H9 (cell line): ENCODE data around the gene KLHL14. TPM values are rescaled to one million over a fixed set of nuclear protein-coding genes. Genes with fewer than 3 reads are reported as not detected.

Experiments used
- DNase-seq: peaks from one replicate; pipeline ENCODE4 v3.0.0-alpha.2; 2017
- H2AFZ ChIP-seq: one replicate; pipeline ENCODE4 v1.6.1; 2013; ENCODE audit warnings: mild to moderate bottlenecking, low read length, control low read depth, moderate library complexity
- H2AK5ac ChIP-seq: 2 replicates; pipeline ENCODE4 v1.6.1; 2013; ENCODE audit warnings: low read length, control low read depth, mixed read lengths; ENCODE audit not compliant: insufficient read length
- H2BK120ac ChIP-seq: one replicate; pipeline ENCODE4 v1.6.1; 2013; ENCODE audit warnings: low read depth, mild to moderate bottlenecking, low read length, control low read depth, inconsistent platforms; ENCODE audit not compliant: poor library complexity, severe bottlenecking
- H2BK12ac ChIP-seq: 2 replicates; pipeline ENCODE4 v1.6.1; 2013; ENCODE audit warnings: low read length, control low read depth, mixed read lengths, low read depth; ENCODE audit not compliant: insufficient read length
- H2BK15ac ChIP-seq: 2 replicates; pipeline ENCODE4 v1.6.1; 2013; ENCODE audit warnings: low read depth, low read length, control low read depth
- H2BK20ac ChIP-seq: one replicate; pipeline ENCODE4 v1.6.1; 2013; ENCODE audit warnings: low read depth, mild to moderate bottlenecking, low read length, control low read depth, inconsistent platforms; ENCODE audit not compliant: poor library complexity, severe bottlenecking
- H2BK5ac ChIP-seq: 2 replicates; pipeline ENCODE4 v1.6.1; 2013; ENCODE audit warnings: low read length, control low read depth, mixed read lengths; ENCODE audit not compliant: insufficient read length
- H3K14ac ChIP-seq: 2 replicates; pipeline ENCODE4 v1.6.1; 2013; ENCODE audit warnings: low read length, control low read depth; ENCODE audit not compliant: insufficient read depth
- H3K18ac ChIP-seq: 2 replicates; pipeline ENCODE4 v1.6.1; 2013; ENCODE audit warnings: low read depth, mild to moderate bottlenecking, mixed read lengths, low read length, control low read depth; ENCODE audit not compliant: insufficient read length
- H3K23ac ChIP-seq: 2 replicates; pipeline ENCODE4 v1.6.1; 2013; ENCODE audit warnings: low read length, control low read depth, mixed read lengths, low read depth; ENCODE audit not compliant: insufficient read length
- H3K23me2 ChIP-seq: 2 replicates; pipeline ENCODE4 v1.6.1; 2013; ENCODE audit warnings: low read depth, mild to moderate bottlenecking, mixed read lengths, low read length, control low read depth; ENCODE audit not compliant: insufficient read length, poor library complexity, severe bottlenecking
- H3K27ac ChIP-seq: 2 replicates; pipeline ENCODE4 v1.5.1; 2013; ENCODE audit warnings: low read length, control low read depth, mixed read lengths, low read depth; ENCODE audit not compliant: insufficient read length
- H3K27me3 ChIP-seq: 2 replicates; pipeline ENCODE4 v1.6.1; 2013; ENCODE audit warnings: low read length, control low read depth, inconsistent platforms; ENCODE audit not compliant: insufficient read depth
- H3K4ac ChIP-seq: 2 replicates; pipeline ENCODE4 v1.6.1; 2013; ENCODE audit warnings: low read depth, mild to moderate bottlenecking, control low read depth, inconsistent platforms, low read length, moderate library complexity
- H3K4me1 ChIP-seq: 2 replicates; pipeline ENCODE4 v1.6.1; 2013; ENCODE audit warnings: low read length, control low read depth, inconsistent platforms; ENCODE audit not compliant: insufficient read depth
- H3K4me2 ChIP-seq: 2 replicates; pipeline ENCODE4 v1.6.1; 2013; ENCODE audit warnings: low read length, control low read depth, mixed read lengths; ENCODE audit not compliant: insufficient read length, insufficient read depth
- H3K56ac ChIP-seq: 2 replicates; pipeline ENCODE4 v1.6.1; 2013; ENCODE audit warnings: low read depth, mild to moderate bottlenecking, mixed read lengths, low read length, control low read depth; ENCODE audit not compliant: insufficient read length
- H3K79me1 ChIP-seq: 2 replicates; pipeline ENCODE4 v1.6.1; 2013; ENCODE audit warnings: low read depth, mild to moderate bottlenecking, moderate library complexity, low read length, control low read depth, inconsistent platforms; ENCODE audit not compliant: insufficient read depth, poor library complexity, severe bottlenecking
- H3K79me2 ChIP-seq: 2 replicates; pipeline ENCODE4 v1.6.1; 2013; ENCODE audit warnings: low read length, control low read depth, inconsistent platforms; ENCODE audit not compliant: insufficient read depth
- H3K9ac ChIP-seq: 2 replicates; pipeline ENCODE4 v1.6.1; 2013; ENCODE audit warnings: low read length, control low read depth, mixed read lengths; ENCODE audit not compliant: insufficient read length; ENCODE audit errors: extremely low read depth
- H3K9me3 ChIP-seq: one replicate; pipeline ENCODE4 v1.6.1; 2013; ENCODE audit warnings: low read depth, low read length, inconsistent platforms; ENCODE audit not compliant: control insufficient read depth
- H3T11ph ChIP-seq: one replicate; pipeline ENCODE4 v1.6.1; 2013; ENCODE audit warnings: mild to moderate bottlenecking, low read length, control low read depth, inconsistent platforms
- H4K20me1 ChIP-seq: one replicate; pipeline ENCODE4 v1.6.1; 2013; ENCODE audit not compliant: control insufficient read depth, insufficient read length, insufficient read depth
- H4K5ac ChIP-seq: 2 replicates; pipeline ENCODE4 v1.6.1; 2013; ENCODE audit warnings: low read depth, mild to moderate bottlenecking, mixed read lengths, low read length, control low read depth; ENCODE audit not compliant: insufficient read length
- H4K8ac ChIP-seq: replicated peaks from 2 replicates; pipeline ENCODE4 v1.6.1; 2013; ENCODE audit warnings: low read length, control low read depth, mixed read lengths, low read depth; ENCODE audit not compliant: insufficient read length
- H4K91ac ChIP-seq: 2 replicates; pipeline ENCODE4 v1.6.1; 2013; ENCODE audit warnings: low read depth, mild to moderate bottlenecking, moderate library complexity, mixed read lengths, low read length, control low read depth; ENCODE audit not compliant: insufficient read length
- H3K27ac Mint-ChIP-seq, 3 experiments: 2 replicates in 2 of 3; 3 replicates in 1 of 3; pipeline ENCODE4 v1.8.0; 2020 to 2021; ENCODE audit warnings: mixed read lengths in 3 of 3, mild to moderate bottlenecking in 1 of 3, moderate library complexity in 1 of 3
- H3K27me3 Mint-ChIP-seq: 2 replicates; pipeline ENCODE4 v1.8.0; 2021; ENCODE audit warnings: low read depth, mild to moderate bottlenecking, moderate library complexity, mixed read lengths
- H3K36me3 Mint-ChIP-seq, 3 experiments: 2 replicates in 2 of 3; 3 replicates in 1 of 3; pipeline ENCODE4 v1.8.0; 2020 to 2021; ENCODE audit warnings: low read depth in 3 of 3, mixed read lengths in 3 of 3; ENCODE audit not compliant: insufficient read depth in 1 of 3
- H3K4me1 Mint-ChIP-seq, 2 experiments: 2 replicates each; pipeline ENCODE4 v1.8.0; 2020; ENCODE audit warnings: mixed read lengths in 2 of 2
- H3K4me3 Mint-ChIP-seq, 2 experiments: 2 replicates in 1 of 2; 3 replicates in 1 of 2; pipeline ENCODE4 v1.8.0; 2020 to 2021; ENCODE audit warnings: mild to moderate bottlenecking in 2 of 2, mixed read lengths in 2 of 2, moderate library complexity in 1 of 2
- H3K9me3 Mint-ChIP-seq, 2 experiments: 2 replicates in 1 of 2; 3 replicates in 1 of 2; pipeline ENCODE4 v1.8.0; 2020; ENCODE audit warnings: mild to moderate bottlenecking in 2 of 2, mixed read lengths in 2 of 2, moderate library complexity in 1 of 2
- WGBS: extraction: QIAGEN DNeasy Blood & Tissue Kit; methylation state at CpG from one replicate; pipeline ENCODE4 v1.1.7; 2013; ENCODE audit warnings: missing lambda C conversion rate, low lambda C conversion rate, mixed read lengths; ENCODE audit not compliant: insufficient read length; ENCODE audit errors: extremely low coverage; 5-methylcytosine and 5-hydroxymethylcytosine counted together
- total RNA-seq: library from RNA; stranded (reverse); gene quantifications from 2 replicates; pipeline ENCODE4 v1.2.1, GENCODE V29; 2021
- TF ChIP-seq, protein P1 (sequence below): fragments of 200-600 bp; sonication (generic); conservative IDR thresholded peaks from 3 replicates; pipeline ENCODE4 v1.8.0; 2021; ENCODE audit warnings: antibody characterized with exemption, mild to moderate bottlenecking

The KLHL14 gene
- total RNA-seq, 1 experiment from 2014 or later, result 1.0 TPM

- no peak overlapping the region for H3K4me2 ChIP-seq
- 100% methylated on average over 1 of the region's 5 CpGs for WGBS
- H3K56ac ChIP-seq, result no peak overlapping the region
- no peaks in the 10 kb centered on the region for H3K79me1 ChIP-seq
- Mint-ChIP-seq H3K9me3 (no peaks in the 10 kb centered on the region), H3K27me3 (no peaks in the 10 kb centered on the region), H3K4me3 (no peak overlapping the region), H3K4me1 (peaks cover 0 to 4% of the 10 kb centered on the region in 2 experiments; a peak in 2 of 4 replicates), H3K36me3 (no peaks in the 10 kb centered on the region), H3K27ac (no peak overlapping the region)
- no peak overlapping the region for H4K5ac ChIP-seq
- H3K9me3 ChIP-seq, result no peaks in the 10 kb centered on the region
- no peaks in the 10 kb centered on the region for H3K23me2 ChIP-seq
- no peak overlapping the region for H2BK12ac ChIP-seq
- H3T11ph ChIP-seq, result no peak overlapping the region
- H3K18ac ChIP-seq, result no peak overlapping the region
- no peak overlapping the region for H2BK120ac ChIP-seq
- DNase-seq, result no peak
- TF ChIP-seq, protein P1, sequence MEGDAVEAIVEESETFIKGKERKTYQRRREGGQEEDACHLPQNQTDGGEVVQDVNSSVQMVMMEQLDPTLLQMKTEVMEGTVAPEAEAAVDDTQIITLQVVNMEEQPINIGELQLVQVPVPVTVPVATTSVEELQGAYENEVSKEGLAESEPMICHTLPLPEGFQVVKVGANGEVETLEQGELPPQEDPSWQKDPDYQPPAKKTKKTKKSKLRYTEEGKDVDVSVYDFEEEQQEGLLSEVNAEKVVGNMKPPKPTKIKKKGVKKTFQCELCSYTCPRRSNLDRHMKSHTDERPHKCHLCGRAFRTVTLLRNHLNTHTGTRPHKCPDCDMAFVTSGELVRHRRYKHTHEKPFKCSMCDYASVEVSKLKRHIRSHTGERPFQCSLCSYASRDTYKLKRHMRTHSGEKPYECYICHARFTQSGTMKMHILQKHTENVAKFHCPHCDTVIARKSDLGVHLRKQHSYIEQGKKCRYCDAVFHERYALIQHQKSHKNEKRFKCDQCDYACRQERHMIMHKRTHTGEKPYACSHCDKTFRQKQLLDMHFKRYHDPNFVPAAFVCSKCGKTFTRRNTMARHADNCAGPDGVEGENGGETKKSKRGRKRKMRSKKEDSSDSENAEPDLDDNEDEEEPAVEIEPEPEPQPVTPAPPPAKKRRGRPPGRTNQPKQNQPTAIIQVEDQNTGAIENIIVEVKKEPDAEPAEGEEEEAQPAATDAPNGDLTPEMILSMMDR, result no peak
- no peak overlapping the region for H2AFZ ChIP-seq
- H3K23ac ChIP-seq, result no peak overlapping the region
- H3K27ac ChIP-seq, result no peak overlapping the region
- no peak overlapping the region for H4K8ac ChIP-seq
- H2BK20ac ChIP-seq, result no peak overlapping the region
- H3K27me3 ChIP-seq, result no peaks in the 10 kb centered on the region
- no peak overlapping the region for H3K14ac ChIP-seq
- H3K9ac ChIP-seq, result no peak overlapping the region
- H2BK5ac ChIP-seq, result no peak overlapping the region
- no peak overlapping the region for H2BK15ac ChIP-seq
- no peaks in the 10 kb centered on the region for H3K4me1 ChIP-seq
- no peaks in the 10 kb centered on the region for H4K20me1 ChIP-seq
- H4K91ac ChIP-seq, result no peak overlapping the region
- H3K4ac ChIP-seq, result no peak overlapping the region
- no peak overlapping the region for H2AK5ac ChIP-seq
- H3K79me2 ChIP-seq, result no peaks in the 10 kb centered on the region
These were observed 137.9 kb downstream of the KLHL14 start for GRCh38 chr18:32634876-32635431.
